NK-92 treated with Interleukin-12 subunit alpha and Interleukin-12 subunit beta, amount 100 ng/mL, for 24 hours (cell line): ENCODE measurements around the gene ADIG.

Experiments used
- DNase-seq: peaks from one replicate; lab custom pipeline; 2025; lab: John Stamatoyannopoulos, UW

ADIG gene

GRCh38 chr20:38602185-38602581, 21.2 kb downstream of the ADIG start:
- DNase-seq = no peak

DNA sequence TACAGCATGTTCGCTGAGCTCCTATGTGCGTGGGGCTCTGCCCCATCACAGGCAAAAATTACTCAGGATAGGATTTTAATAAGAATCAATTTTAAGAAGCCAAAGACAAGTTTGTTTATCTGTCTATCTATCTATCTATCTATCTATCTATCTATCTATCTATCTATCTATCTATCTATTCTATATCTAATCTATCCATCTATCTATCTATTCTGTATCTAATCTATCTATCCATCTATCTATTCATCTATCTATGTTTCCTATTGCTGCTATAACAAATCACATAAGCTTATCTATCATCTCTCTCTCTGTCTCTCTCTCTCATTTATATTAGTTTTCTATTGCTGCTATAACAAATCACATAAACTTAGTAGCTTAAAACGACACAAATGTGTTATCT, 22.3 kb downstream of the ADIG start:
- no peak for DNase-seq

- DNase-seq = no peak
Measured at GRCh38 chr20:38604873-38605303, 23.9 kb downstream of the ADIG start.

- DNase-seq = no peak
Measured at GRCh38 chr20:38607351-38607750, 26.4 kb downstream of the ADIG start.

GRCh38 chr20:38608188-38608587, 27.2 kb downstream of the ADIG start:
- no peak for DNase-seq

DNA sequence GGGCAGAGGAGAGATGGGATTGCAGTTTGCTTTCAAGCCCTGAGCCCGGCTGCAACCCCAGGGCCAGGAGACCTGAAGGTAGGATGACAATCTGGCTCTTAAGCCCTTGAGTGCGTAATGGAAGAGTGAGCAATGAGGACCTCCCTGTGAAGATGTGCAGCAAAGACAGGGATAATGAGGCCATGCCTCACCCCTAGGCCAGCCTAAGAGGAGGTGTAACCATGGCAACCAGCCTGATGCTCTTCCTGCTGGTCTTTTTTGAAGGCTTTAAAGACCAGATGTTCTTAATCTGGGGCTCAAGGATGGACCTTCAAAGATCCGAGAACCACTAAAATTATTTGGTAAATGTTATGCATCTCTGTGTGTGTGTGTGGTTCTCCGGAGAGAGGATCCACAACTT, 28.8 kb downstream of the ADIG start:
- no peak for DNase-seq

- DNase-seq = no peak
Measured at GRCh38 chr20:38610521-38610920, 29.5 kb downstream of the ADIG start.

DNA sequence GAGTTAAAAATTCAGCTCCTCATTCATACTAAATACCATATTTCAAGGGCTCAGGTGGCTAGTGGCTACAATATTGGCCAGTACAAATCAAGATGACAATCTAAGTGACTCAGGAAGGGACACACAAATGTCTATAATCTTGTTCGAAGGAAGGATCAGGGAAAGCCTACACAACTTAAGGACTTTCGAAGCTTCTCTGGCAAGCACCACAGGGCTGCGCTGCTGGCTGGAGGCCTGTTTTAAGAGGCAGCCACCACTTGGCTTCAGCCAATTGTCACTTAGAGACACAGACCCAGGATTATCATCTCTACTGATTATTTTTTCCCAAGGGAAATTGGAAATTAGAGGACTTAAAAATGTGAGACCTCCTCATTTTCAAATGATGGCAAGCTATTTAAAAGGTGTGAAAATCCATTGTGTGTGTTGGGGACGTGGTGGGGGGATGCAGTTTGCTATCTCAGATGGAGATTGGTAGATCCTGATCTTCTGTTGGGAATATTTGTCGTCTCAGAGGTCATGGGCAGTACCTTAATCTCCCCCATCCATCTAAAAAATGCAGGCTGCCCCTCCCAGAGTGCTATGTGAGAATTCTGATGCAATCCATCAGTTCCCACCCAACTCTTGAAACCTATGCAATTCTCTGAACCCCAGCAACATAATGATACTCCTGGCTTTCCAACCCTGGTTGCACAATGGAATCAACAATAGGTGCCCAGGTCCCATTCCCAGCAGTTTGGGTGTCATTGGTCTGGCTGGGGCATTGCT, 31.9 kb downstream of the ADIG start:
- DNase-seq = no peak

DNA sequence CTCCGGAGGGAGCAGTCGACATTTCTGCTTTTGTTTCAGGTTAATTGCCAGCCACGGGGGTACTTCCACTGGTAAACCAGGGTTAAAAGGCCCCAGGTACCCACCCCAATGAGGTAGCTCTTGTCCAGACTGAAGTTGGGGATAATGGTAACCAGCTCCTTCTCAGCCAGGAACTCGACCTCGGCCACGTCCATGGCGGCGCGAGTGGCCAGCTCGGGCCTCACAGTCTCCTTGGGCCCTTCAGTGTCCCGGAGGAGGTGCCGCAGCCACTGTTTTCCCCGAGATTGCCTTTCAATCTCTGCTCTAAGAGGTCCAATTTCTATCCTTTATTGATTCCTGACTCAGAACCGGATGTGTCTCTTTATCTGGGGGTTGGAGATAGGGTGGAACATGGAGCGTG, 34.3 kb downstream of the ADIG start:
- no peak for DNase-seq

DNA sequence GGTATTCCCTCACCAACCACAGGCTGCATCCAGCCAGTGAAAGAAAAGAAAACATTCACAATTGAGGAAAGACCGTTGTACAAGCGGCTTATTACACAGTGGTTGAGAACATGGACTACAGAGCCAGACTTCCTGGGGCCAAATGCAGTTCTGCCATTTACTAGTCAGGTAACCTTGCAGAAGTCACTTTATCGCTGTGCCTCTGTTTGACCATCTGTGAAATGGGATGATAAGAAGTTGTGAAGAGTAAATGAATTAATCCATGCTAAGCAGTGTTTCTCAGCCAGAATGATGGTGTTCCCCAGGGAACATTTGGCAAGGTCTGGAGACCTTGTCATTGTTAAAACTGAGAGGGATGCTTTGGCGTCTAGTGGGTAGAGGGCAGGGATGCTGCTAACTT, 35.5 kb downstream of the ADIG start:
- DNase-seq = no peak

- no peak for DNase-seq
Measured at GRCh38 chr20:38617011-38617829, 36.2 kb downstream of the ADIG start.

GRCh38 chr20:38617830-38618196, 36.8 kb downstream of the ADIG start:
- DNase-seq = no peak

DNA sequence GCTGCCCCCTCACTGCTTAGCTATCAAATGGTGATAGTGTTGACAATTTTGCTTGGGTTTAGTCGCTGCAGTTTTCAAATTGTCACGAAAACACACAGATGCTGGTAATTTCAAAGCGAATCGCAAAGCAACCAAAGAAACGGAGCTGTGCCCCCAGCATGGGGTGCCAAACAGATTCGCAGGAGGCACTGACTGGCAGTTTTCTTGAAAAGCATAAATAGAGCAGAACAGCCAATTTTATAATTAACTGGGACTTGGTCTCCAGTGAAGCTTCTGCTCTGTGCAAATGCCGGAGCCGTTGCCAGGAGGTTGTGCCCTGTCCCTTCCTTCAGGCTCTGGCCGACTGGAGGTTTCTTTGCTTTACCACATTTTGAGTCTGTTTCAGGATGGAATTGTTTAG, 39.4 kb downstream of the ADIG start:
- no peak for DNase-seq

DNA sequence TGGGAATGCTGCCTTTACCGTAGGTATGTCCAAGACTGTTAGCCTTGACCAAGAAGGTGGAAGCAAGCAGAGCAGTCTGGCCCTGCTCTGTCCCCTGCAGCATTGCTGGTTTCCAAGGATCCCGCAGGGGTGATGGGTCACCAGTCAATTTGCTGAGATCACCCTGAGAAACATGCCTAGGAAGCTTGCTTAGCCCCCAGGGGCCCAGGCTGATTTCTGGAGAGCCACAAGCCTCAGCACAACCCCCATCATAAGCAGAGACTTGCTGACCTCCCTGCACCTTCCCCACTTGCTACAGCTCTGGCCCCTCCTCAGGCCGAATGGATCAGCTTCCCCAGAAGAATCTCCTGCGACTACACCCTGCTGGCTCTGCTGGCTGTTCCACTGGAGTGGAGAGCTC, 42.1 kb downstream of the ADIG start:
- DNase-seq = no peak

- DNase-seq = no peak
Measured at GRCh38 chr20:38624084-38624483, 43.1 kb downstream of the ADIG start.

- no peak for DNase-seq
Measured at GRCh38 chr20:38625896-38626295, 44.9 kb downstream of the ADIG start.

DNA sequence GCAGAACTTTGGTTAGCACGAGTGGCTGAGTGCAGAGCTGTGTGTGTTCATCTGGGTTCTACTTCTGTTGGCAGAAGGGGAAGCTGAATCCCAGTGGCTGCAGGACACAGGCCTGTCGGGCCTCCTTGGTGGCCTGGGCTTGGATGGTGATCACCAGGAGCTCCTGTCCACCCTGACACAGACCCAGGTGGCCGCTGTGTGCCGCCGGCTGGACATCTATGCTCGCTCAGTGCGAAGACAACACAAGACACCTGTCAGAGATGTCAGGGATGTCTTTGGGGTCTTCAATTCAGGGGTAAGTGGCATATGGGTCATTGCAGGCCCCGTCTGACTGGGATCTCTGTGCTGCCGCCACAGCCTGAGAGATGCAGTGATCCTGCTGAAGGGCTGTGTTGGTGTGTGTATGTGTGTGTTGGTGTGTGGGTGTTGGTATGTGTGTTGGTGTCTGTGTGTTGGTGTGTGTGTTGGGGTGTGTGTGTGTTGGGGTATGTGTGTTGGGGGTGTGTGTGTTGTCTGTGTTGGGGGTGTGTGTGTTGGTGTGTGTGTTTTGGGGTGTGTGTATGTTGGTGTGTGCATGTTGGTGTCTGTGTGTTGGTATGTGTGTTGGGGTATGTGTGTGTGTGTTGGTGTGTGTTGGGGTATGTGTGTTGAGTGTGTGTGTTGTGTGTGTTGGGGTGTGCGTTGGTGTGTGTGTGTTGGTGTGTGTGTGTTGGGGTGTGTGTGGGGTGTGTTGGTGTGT, 46.1 kb downstream of the ADIG start:
- no peak for DNase-seq

DNA sequence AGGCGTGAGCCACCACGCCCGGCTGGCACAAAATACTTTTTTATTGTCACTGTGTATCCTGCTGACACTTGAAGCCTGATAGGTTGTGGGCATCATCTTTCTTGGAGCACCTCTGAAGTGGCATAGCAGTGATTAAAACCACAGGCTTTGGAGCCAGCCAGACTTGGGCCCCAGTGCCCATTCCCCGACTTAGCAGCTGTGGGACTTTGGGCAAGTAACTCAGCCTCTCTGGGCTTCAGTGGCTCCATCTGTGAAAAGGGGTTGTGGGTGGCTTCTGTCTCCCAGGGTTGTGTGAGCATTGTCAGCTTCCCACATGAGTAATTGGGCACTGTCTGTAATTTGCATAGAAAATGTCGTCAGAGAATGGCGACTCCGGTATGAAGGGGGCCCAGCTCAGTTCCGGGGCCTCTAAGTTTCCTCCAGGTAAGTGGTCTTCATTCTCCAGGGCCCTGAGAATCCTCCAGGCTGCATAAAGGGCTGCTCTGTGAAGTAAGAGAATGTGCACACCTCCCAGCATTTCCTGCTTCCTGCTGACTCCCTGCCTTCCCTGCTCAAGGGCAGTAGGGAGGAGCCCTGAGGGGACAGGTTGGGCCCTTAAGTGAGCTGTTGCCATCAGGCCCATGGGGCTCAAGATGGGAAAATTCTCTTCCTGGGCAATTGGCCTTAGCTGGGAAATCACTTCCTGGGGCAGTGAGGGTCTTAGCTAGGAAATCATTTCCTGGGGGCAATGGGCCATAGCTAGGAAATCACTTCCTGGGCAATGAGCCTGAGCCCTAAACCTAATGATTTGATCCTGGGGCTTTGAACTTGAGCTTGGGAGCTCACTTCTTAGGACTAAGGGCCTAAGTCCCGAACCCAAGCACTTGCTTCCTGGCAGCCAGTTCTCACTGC, 47.8 kb downstream of the ADIG start:
- no peak for DNase-seq

- no peak for DNase-seq
Measured at GRCh38 chr20:38629979-38630378, 49.0 kb downstream of the ADIG start.

GRCh38 chr20:38630727-38631126, 49.7 kb downstream of the ADIG start:
- DNase-seq = no peak

GRCh38 chr20:38631155-38632022, 50.4 kb downstream of the ADIG start:
- DNase-seq = no peak
